Lung (tissue), 12 donors: Measurements from ENCODE around the gene DGKQ. TPM values are rescaled to one million over a fixed set of nuclear protein-coding genes. Genes with fewer than 3 reads are reported as not detected.

Experiments used
- ATAC-seq: fragments of 200-7000 bp; cut with Tn5 transposase; one replicate; pipeline ENCODE4 v1.9.1; 2020; ENCODE audit warnings: moderate number of reproducible peaks; ENCODE audit not compliant: insufficient read depth, low FRiP score
- DNase-seq, 3 donors: peaks; one replicate each; pipeline ENCODE4 v3.0.0-alpha.2; 2013 to 2017
- H3K27ac ChIP-seq, 2 donors: one replicate each; pipeline ENCODE4 v1.5.1; 2013; ENCODE audit warnings: mild to moderate bottlenecking in 2 of 2, moderate library complexity in 2 of 2, control low read depth in 1 of 2, inconsistent platforms in 1 of 2, low read depth in 1 of 2, low read length in 1 of 2
- H3K27me3 ChIP-seq, 3 donors: one replicate each; pipeline ENCODE4 v1.5.1; 2013; ENCODE audit warnings: low read length in 2 of 3; ENCODE audit not compliant: control insufficient read depth in 3 of 3, insufficient read depth in 3 of 3
- H3K36me3 ChIP-seq, 4 donors: one replicate each; pipeline ENCODE4 v1.5.1; 2013; ENCODE audit warnings: low read length in 4 of 4, mild to moderate bottlenecking in 1 of 4, moderate library complexity in 1 of 4; ENCODE audit not compliant: control insufficient read depth in 4 of 4, insufficient read depth in 4 of 4
- H3K4me1 ChIP-seq, 5 donors: one replicate each; pipeline ENCODE4 v1.5.1; 2013; ENCODE audit warnings: low read length in 5 of 5, mild to moderate bottlenecking in 2 of 5, moderate library complexity in 1 of 5; ENCODE audit not compliant: control insufficient read depth in 5 of 5, insufficient read depth in 5 of 5
- H3K4me3 ChIP-seq: one replicate; pipeline ENCODE4 v1.5.1; 2013; ENCODE audit warnings: mild to moderate bottlenecking, control low read depth, moderate library complexity
- H3K9ac ChIP-seq, 2 donors: one replicate each; pipeline ENCODE4 v1.5.1; 2013; ENCODE audit warnings: low read length in 2 of 2, control low read depth in 1 of 2; ENCODE audit not compliant: insufficient read depth in 1 of 2
- H3K9me3 ChIP-seq, 4 donors: one replicate each; pipeline ENCODE4 v1.5.1; 2013; ENCODE audit warnings: low read length in 3 of 4, mild to moderate bottlenecking in 1 of 4, moderate library complexity in 1 of 4; ENCODE audit not compliant: control insufficient read depth in 4 of 4, insufficient read depth in 3 of 4
- CTCF ChIP-seq: IDR thresholded peaks from 2 replicates; pipeline ENCODE4 v1.5.1; 2012; ENCODE audit warnings: mild to moderate bottlenecking; ENCODE audit errors: control extremely low read depth, extremely low read depth
- WGBS, 2 donors: extraction: QIAGEN DNeasy Blood & Tissue Kit; methylation state at CpG; one replicate each; pipeline ENCODE4 v1.1.7; 2013; 5-methylcytosine and 5-hydroxymethylcytosine counted together
- polyA plus RNA-seq, 2 donors: library from polyadenylated mRNA; stranded (reverse); fragments of 200-250 nt; gene quantifications; one replicate each; pipeline ENCODE4 v1.2.1, GENCODE V29; 2013
- total RNA-seq, 2 donors: library from RNA; depleted of rRNA in 1 of 2; stranded (reverse); fragments of >200 nt in 1 of 2; gene quantifications; one replicate each; pipeline ENCODE4 v1.2.1, GENCODE V29; 2014 to 2021
- donor health status: control.
- donor health status: control.
- donor health status: Bipolar disorder and iron deficiency.
- donor health status: healthy.
- donor health status: DM: yes; HTN: yes; CAD: no.

Gene DGKQ
- total and polyA plus RNA-seq, 4 donors, result 5.9 to 19.1 (median 8.4) TPM

GRCh38 chr4:1021386-1022050, 48.1 kb upstream of the DGKQ start:
- H3K9ac ChIP-seq, result no peak overlapping the region
- TF ChIP-seq CTCF, result no peak
- ATAC-seq (no peak), DNase-seq (no peak)
- WGBS, 2 donors, result 92 to 94% methylated on average over 19 of the region's 19 CpGs
- H3K9me3 ChIP-seq, result peaks cover 0 to 5% (median 0%) of the 10 kb centered on the region in 4 donors
- H3K36me3 ChIP-seq, result peaks cover 0 to 18% (median 12%) of the 10 kb centered on the region in 4 donors
- H3K4me3 ChIP-seq, result no peak overlapping the region
- H3K27ac ChIP-seq, result no peak overlapping the region
- H3K27me3 ChIP-seq, result no peaks in the 10 kb centered on the region
- H3K4me1 ChIP-seq, result peaks cover 0 to 11% (median 0%) of the 10 kb centered on the region in 5 donors

DNA sequence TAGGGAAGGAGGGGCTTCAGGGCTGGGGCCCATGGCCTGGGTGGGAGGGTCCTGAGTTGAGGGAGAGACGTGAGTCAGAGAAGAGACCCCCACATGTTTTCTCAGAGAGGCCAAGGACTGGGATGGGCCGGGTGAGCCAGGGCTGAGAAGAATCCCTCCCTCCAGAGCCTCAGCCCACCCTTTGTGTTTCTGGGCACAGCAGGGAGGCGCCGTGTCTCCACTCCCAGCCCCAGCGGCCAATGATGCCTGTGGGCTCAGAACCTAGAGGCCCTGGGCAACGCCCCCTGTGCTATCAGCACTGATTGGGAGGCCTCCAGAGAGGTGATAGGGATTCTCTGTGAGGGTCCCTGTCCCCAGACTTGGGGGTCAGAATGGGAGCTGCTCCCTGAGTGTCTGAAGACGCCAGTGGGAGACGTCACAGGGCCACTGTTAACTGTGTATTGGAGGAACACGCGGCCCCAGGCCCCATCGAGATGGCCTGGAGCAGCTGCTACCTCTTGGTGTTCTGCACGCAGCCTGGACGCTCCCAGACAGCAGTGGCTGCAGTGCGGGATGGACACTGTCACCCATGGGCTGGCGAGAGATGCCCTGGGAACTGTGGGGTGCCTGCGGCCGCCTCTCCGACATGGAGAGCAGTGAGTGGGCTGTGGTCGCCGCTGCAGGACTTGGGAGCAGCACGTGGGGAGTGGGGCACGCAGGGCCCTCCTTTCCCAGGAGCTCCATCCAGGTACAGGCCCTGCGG, 46.5 kb upstream of the DGKQ start:
- TF ChIP-seq CTCF, result no peak
- DNase-seq (no peak), ATAC-seq (no peak)
- H3K36me3 ChIP-seq, result peaks cover 0 to 9% (median 4%) of the 10 kb centered on the region in 4 donors
- 81 to 94% methylated on average over 23 of the region's 23 CpGs for WGBS, 2 donors
- no peak overlapping the region for H3K9ac ChIP-seq
- H3K27me3 ChIP-seq, result no peaks in the 10 kb centered on the region
- H3K27ac ChIP-seq, result no peak overlapping the region
- H3K4me1 ChIP-seq, result peaks cover 0 to 11% (median 0%) of the 10 kb centered on the region in 5 donors
- H3K4me3 ChIP-seq, result no peak overlapping the region
- no peaks in the 10 kb centered on the region for H3K9me3 ChIP-seq

DNA sequence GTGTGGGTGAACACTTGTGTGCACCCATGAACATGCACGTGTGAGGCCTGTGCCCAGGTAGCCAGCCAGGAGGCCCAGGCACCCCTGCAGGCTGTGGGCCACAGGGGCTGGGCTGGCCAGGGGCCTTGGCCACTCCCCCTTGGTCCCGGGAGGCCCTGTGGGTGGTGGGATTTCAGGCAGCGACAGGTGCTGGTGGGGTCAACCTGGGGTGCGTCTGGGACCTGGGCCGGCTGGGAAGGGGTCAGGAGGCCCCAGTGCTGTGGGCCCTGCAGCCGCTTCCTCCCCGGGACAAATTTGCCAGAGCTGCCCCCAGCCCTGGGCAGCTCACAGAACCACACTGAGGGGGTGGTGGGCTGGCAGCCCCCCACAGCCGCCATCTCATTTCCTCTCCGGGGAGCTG, 46.0 kb upstream of the DGKQ start:
- H3K36me3 ChIP-seq, result peaks cover 0 to 3% (median 1%) of the 10 kb centered on the region in 4 donors
- 74 to 75% methylated on average over 9 of the region's 9 CpGs for WGBS, 2 donors
- ATAC-seq (no peak), DNase-seq (no peak)
- H3K27ac ChIP-seq, result no peak overlapping the region
- no peaks in the 10 kb centered on the region for H3K27me3 ChIP-seq
- no peaks in the 10 kb centered on the region for H3K9me3 ChIP-seq
- H3K4me3 ChIP-seq, result no peak overlapping the region
- TF ChIP-seq CTCF, result no peak
- H3K4me1 ChIP-seq, result peaks cover 0 to 11% (median 0%) of the 10 kb centered on the region in 5 donors
- no peak overlapping the region for H3K9ac ChIP-seq
